H1 (cell line): Measurements from ENCODE around the gene AKR1C8. TPM values are rescaled to one million over a fixed set of nuclear protein-coding genes. Genes with fewer than 3 reads are reported as not detected.

Source experiments
- CTCF ChIA-PET: fragments of 300-600 bp; sonication (Branson Sonifier 250); formaldehyde crosslinking; loops from one replicate; lab custom pipeline; 2021; ENCODE audit not compliant: partially characterized antibody; lab: Charles Lee
- POLR2A ChIA-PET: fragments of 300-600 bp; sonication (Branson Sonifier 250); formaldehyde crosslinking; loops from one replicate; lab custom pipeline; 2021; ENCODE audit warnings: inconsistent platforms; ENCODE audit not compliant: partially characterized antibody; lab: Charles Lee
- DNase-seq, 2 experiments: peaks; one replicate each; pipeline versions ENCODE4 v3.0.0 to v3.0.0-alpha.2; 2010 to 2022; ENCODE audit warnings: low spot score in 2 of 2, low read depth in 1 of 2, mixed read lengths in 1 of 2
- FAIRE-seq: peaks from 2 replicates; lab custom pipeline; 2011; peaks lifted over from hg19 to GRCh38; lab: Jason Lieb, UNC
- H2AFZ ChIP-seq: 2 replicates; pipeline ENCODE4 v1.8.1; 2012; ENCODE audit warnings: low read length, inconsistent platforms
- H2AK5ac ChIP-seq: 2 replicates; pipeline ENCODE4 v1.6.1; 2013; ENCODE audit warnings: low read depth, low read length
- H2BK120ac ChIP-seq: replicated peaks from 2 replicates; pipeline ENCODE3; 2013; ENCODE audit warnings: low read depth, low read length, inconsistent platforms
- H2BK12ac ChIP-seq: 2 replicates; pipeline ENCODE4 v1.6.1; 2013; ENCODE audit warnings: low read depth, low read length
- H2BK15ac ChIP-seq: 2 replicates; pipeline ENCODE4 v1.6.1; 2013; ENCODE audit warnings: low read length
- H2BK20ac ChIP-seq: 2 replicates; pipeline ENCODE4 v1.6.1; 2013; ENCODE audit warnings: low read length
- H2BK5ac ChIP-seq: 2 replicates; pipeline ENCODE4 v1.6.1; 2013; ENCODE audit warnings: low read depth, low read length
- H3K14ac ChIP-seq: 2 replicates; pipeline ENCODE4 v1.6.1; 2013; ENCODE audit warnings: inconsistent platforms; ENCODE audit not compliant: insufficient read length
- H3K18ac ChIP-seq: 2 replicates; pipeline ENCODE4 v1.6.1; 2013; ENCODE audit warnings: low read length; ENCODE audit errors: extremely low read depth
- H3K23ac ChIP-seq: 2 replicates; pipeline ENCODE4 v1.6.1; 2013; ENCODE audit warnings: inconsistent platforms; ENCODE audit not compliant: insufficient read length
- H3K23me2 ChIP-seq: 2 replicates; pipeline ENCODE4 v1.6.1; 2013; ENCODE audit warnings: low read depth, low read length
- H3K27ac ChIP-seq: 2 replicates; pipeline ENCODE4 v1.6.1; 2011; ENCODE audit warnings: low read depth, low read length, inconsistent platforms
- H3K27me3 ChIP-seq, 4 experiments: replicated peaks in 1 of 4; 1 replicate in 1 of 4; 2 replicates in 3 of 4; pipeline versions ENCODE4 v1.6.1 to v1.8.1; 2011 to 2013; ENCODE audit warnings: low read length in 3 of 4, mild to moderate bottlenecking in 3 of 4, inconsistent platforms in 2 of 4, mixed read lengths in 2 of 4, moderate library complexity in 1 of 4; ENCODE audit not compliant: control insufficient read depth in 3 of 4, insufficient read depth in 3 of 4; ENCODE audit errors: extremely low read depth in 1 of 4
- H3K36me3 ChIP-seq, 4 experiments: 2 replicates each; pipeline versions ENCODE4 v1.6.1 to v1.8.1; 2011 to 2013; ENCODE audit warnings: mild to moderate bottlenecking in 4 of 4, low read length in 3 of 4, moderate library complexity in 2 of 4, control low read depth in 1 of 4, inconsistent platforms in 1 of 4; ENCODE audit not compliant: insufficient read depth in 4 of 4, control insufficient read depth in 2 of 4
- H3K4ac ChIP-seq: replicated peaks from 2 replicates; pipeline ENCODE3; 2013; ENCODE audit warnings: low read length, low read depth, mixed read lengths, inconsistent platforms; ENCODE audit not compliant: insufficient read length
- H3K4me1 ChIP-seq, 4 experiments: replicated peaks in 1 of 4; 1 replicate in 1 of 4; 2 replicates in 3 of 4; pipeline versions ENCODE4 v1.6.1 to v1.8.1; 2011 to 2013; ENCODE audit warnings: low read length in 3 of 4, inconsistent platforms in 2 of 4, mixed read lengths in 1 of 4; ENCODE audit not compliant: insufficient read depth in 4 of 4, control insufficient read depth in 3 of 4
- H3K4me2 ChIP-seq, 2 experiments: 2 replicates each; pipeline versions ENCODE4 v1.6.1 to v1.8.1; 2011 to 2013; ENCODE audit warnings: low read depth in 2 of 2, low read length in 2 of 2, control low read depth in 1 of 2, inconsistent platforms in 1 of 2, mild to moderate bottlenecking in 1 of 2; ENCODE audit not compliant: insufficient read depth in 1 of 2
- H3K4me3 ChIP-seq, 4 experiments: fragments of 200-600, 300-600 bp in 1 of 4; sonication (generic), shearing (Covaris generic), sonication (Bioruptor Twin) in 1 of 4; 2 replicates each; pipeline versions ENCODE4 v1.5.1 to v1.8.1; 2011 to 2016; ENCODE audit warnings: low read length in 4 of 4, low read depth in 3 of 4, control low read depth in 2 of 4, inconsistent platforms in 2 of 4, mild to moderate bottlenecking in 2 of 4, mixed read lengths in 1 of 4, moderate library complexity in 1 of 4; ENCODE audit not compliant: insufficient read depth in 2 of 4; ENCODE audit errors: extremely low read depth in 1 of 4
- H3K56ac ChIP-seq: replicated peaks from 2 replicates; pipeline ENCODE3; 2013; ENCODE audit warnings: low read depth, mild to moderate bottlenecking, mixed read lengths, low read length, inconsistent platforms; ENCODE audit not compliant: insufficient read length
- H3K79me1 ChIP-seq: 2 replicates; pipeline ENCODE4 v1.6.1; 2013; ENCODE audit warnings: low read depth, low read length, control low read depth
- H3K79me2 ChIP-seq, 2 experiments: 2 replicates each; pipeline versions ENCODE4 v1.6.1 to v1.8.1; 2012 to 2013; ENCODE audit warnings: low read length in 2 of 2, mild to moderate bottlenecking in 2 of 2, inconsistent platforms in 1 of 2; ENCODE audit not compliant: insufficient read depth in 2 of 2, control insufficient read depth in 1 of 2
- H3K9ac ChIP-seq, 4 experiments: replicated peaks in 1 of 4; 1 replicate in 1 of 4; 2 replicates in 3 of 4; pipeline versions ENCODE4 v1.6.1 to v1.8.1; 2011 to 2013; ENCODE audit warnings: low read depth in 3 of 4, low read length in 3 of 4, control low read depth in 2 of 4, mild to moderate bottlenecking in 2 of 4, moderate library complexity in 2 of 4, inconsistent platforms in 1 of 4; ENCODE audit errors: extremely low read depth in 1 of 4
- H3K9me3 ChIP-seq, 2 experiments: 2 replicates each; pipeline versions ENCODE4 v1.6.1 to v1.8.1; 2012 to 2013; ENCODE audit warnings: mild to moderate bottlenecking in 2 of 2, moderate library complexity in 2 of 2, control low read depth in 1 of 2, inconsistent platforms in 1 of 2, low read depth in 1 of 2, low read length in 1 of 2, mixed read lengths in 1 of 2; ENCODE audit not compliant: insufficient read depth in 2 of 2
- H4K20me1 ChIP-seq, 2 experiments: replicated peaks in 1 of 2; 2 replicates each; pipeline versions ENCODE3 to v1.8.1; 2011 to 2013; ENCODE audit warnings: inconsistent platforms in 2 of 2, low read length in 2 of 2, mild to moderate bottlenecking in 1 of 2; ENCODE audit not compliant: insufficient read depth in 2 of 2, control insufficient read depth in 1 of 2
- H4K5ac ChIP-seq: 2 replicates; pipeline ENCODE4 v1.6.1; 2013; ENCODE audit warnings: low read length, low read depth, mixed read lengths, inconsistent platforms; ENCODE audit not compliant: insufficient read length
- H4K8ac ChIP-seq: 2 replicates; pipeline ENCODE4 v1.8.0; 2013; ENCODE audit warnings: mild to moderate bottlenecking, moderate library complexity, low read length, inconsistent platforms; ENCODE audit not compliant: insufficient read depth; ENCODE audit errors: extremely low read depth
- H4K91ac ChIP-seq: replicated peaks from 2 replicates; pipeline ENCODE3; 2013; ENCODE audit warnings: low read length, mixed read lengths, inconsistent platforms; ENCODE audit not compliant: insufficient read length
- CTBP2 ChIP-seq: IDR thresholded peaks from 2 replicates; pipeline ENCODE4 v1.7.0; 2011; ENCODE audit warnings: borderline replicate concordance, mild to moderate bottlenecking, moderate library complexity, mixed read lengths, low read length; ENCODE audit not compliant: insufficient read depth, insufficient read length
- EZH2 ChIP-seq: fragments of 200-600 bp; sonication (generic); IDR thresholded peaks from 2 replicates; pipeline ENCODE4 v1.7.1; 2012; ENCODE audit warnings: low read depth, mild to moderate bottlenecking, moderate library complexity, low read length, inconsistent platforms; ENCODE audit not compliant: severe bottlenecking
- KDM5A ChIP-seq: fragments of 200-600 bp; IDR thresholded peaks from 2 replicates; pipeline ENCODE4 v1.7.1; 2012; ENCODE audit warnings: mild to moderate bottlenecking, low read length, inconsistent platforms, mixed read lengths
- PHF8 ChIP-seq: fragments of 200-600 bp; sonication (generic); conservative IDR thresholded peaks from 2 replicates; pipeline ENCODE4 v1.7.1; 2012; ENCODE audit warnings: low read depth, mild to moderate bottlenecking, inconsistent platforms, low read length, moderate library complexity
- POU5F1 ChIP-seq: IDR thresholded peaks from 2 replicates; pipeline ENCODE4 v1.6.1; 2011; ENCODE audit warnings: low read depth, mild to moderate bottlenecking, low read length, moderate library complexity
- RBBP5 ChIP-seq: IDR thresholded peaks from 2 replicates; pipeline ENCODE4 v1.7.1; 2012; ENCODE audit warnings: low read depth, mild to moderate bottlenecking, inconsistent platforms, low read length, moderate library complexity, borderline replicate concordance
- RFX5 ChIP-seq: IDR thresholded peaks from 2 replicates; pipeline ENCODE4 v1.6.1; 2011; ENCODE audit warnings: low read depth, low read length, improper control_type of control experiment, borderline replicate concordance
- RNF2 ChIP-seq: fragments of 200-900, 300-1000 bp; sonication (generic); IDR thresholded peaks from 2 replicates; pipeline ENCODE4 v1.7.1; 2016; ENCODE audit warnings: borderline replicate concordance, low read depth, mild to moderate bottlenecking, antibody characterized with exemption, low read length; ENCODE audit not compliant: poor library complexity, severe bottlenecking; ENCODE audit errors: missing control alignments
- RXRA ChIP-seq: IDR thresholded peaks from 2 replicates; pipeline ENCODE4 v1.6.1; 2011; ENCODE audit warnings: low read depth, mild to moderate bottlenecking, low read length, moderate library complexity; ENCODE audit not compliant: insufficient read depth
- SIRT6 ChIP-seq: IDR thresholded peaks from one replicate; pipeline ENCODE4 v1.7.1; 2012; ENCODE audit warnings: low read length, inconsistent platforms
- SRF ChIP-seq: IDR thresholded peaks from 2 replicates; pipeline ENCODE4 v1.6.1; 2011; ENCODE audit warnings: mild to moderate bottlenecking, low read depth, low read length, moderate library complexity
- TCF12 ChIP-seq: IDR thresholded peaks from 2 replicates; pipeline ENCODE4 v1.6.1; 2011; ENCODE audit warnings: low read depth, mild to moderate bottlenecking, low read length
- WGBS, 2 experiments: shearing (Covaris generic) in 1 of 2; methylation state at CpG; one replicate each; pipeline versions ENCODE4 v1.1.6 to v1.1.7; 2013 to 2015; ENCODE audit warnings: low lambda C conversion rate in 2 of 2, mixed read lengths in 2 of 2, inconsistent platforms in 1 of 2, low coverage in 1 of 2, missing lambda C conversion rate in 1 of 2; ENCODE audit not compliant: insufficient replicate concordance in 2 of 2, insufficient coverage in 1 of 2, insufficient read length in 1 of 2; ENCODE audit errors: extremely low coverage in 1 of 2, missing lambda C conversion rate in 1 of 2; 5-methylcytosine and 5-hydroxymethylcytosine counted together
- polyA plus RNA-seq, 7 experiments: library from polyadenylated mRNA; depleted of rRNA in 3 of 7; stranded (reverse) in 5 of 7; unstranded in 2 of 7; fragments of >200 nt in 5 of 7; fragments of 200-250 nt in 2 of 7; gene quantifications; 1 replicate in 5 of 7; 2 replicates in 1 of 7; 4 replicates in 1 of 7; pipeline versions ENCODE4 v1.2.1 to v1.2.3, GENCODE V29; 2011 to 2013; ENCODE audit warnings: missing spikeins in 2 of 7, mixed read lengths in 2 of 7
- total RNA-seq: library from RNA; stranded (reverse); fragmentation: NEBNext Ultra II Directional; extraction: Animal tissue kit (Norgen Biotek cat#: 25700); gene quantifications from 2 replicates; pipeline ENCODE4 v1.2.1, GENCODE V29; 2021

The AKR1C8 gene
- total and polyA plus RNA-seq, 2 of the 8 experiments (the other 6 are each of a cell fraction or from before 2014, with no cell fraction given): not detected

DNA sequence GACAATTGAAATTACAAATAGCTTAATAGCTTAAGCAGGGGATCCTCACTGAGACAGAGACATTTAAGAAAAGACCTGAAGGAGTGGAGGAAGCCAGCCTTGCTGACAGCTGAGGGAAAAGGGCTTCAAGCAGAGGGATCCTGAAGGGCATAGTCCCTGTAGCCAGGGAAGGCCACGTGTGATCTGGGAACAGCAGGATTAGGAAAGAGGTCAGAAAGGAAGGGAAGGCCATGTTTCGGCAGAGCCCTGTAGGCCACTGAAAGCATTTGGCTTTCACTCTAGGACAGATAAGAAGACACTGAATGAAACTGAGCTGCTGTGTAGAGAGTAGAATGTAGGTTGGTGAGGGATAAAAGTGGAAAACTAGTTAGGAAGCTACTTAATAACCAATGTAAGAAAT, 3.4 kb upstream of the AKR1C8 start:
- 63% methylated on average over 2 of the region's 2 CpGs; no CpG with 5 or more reads in 1 of the 2 experiments for WGBS, 2 experiments
- H2AFZ ChIP-seq: no peak overlapping the region

More for the DNA sequence above, 3.4 kb upstream of the AKR1C8 start:
- no peak overlapping the region for H3K4me2 ChIP-seq
- H4K20me1 ChIP-seq: no peaks in the 10 kb centered on the region
- H2BK20ac ChIP-seq: no peak overlapping the region
- H3K27ac ChIP-seq: no peak overlapping the region
- no peaks in the 10 kb centered on the region for H3K4me1 ChIP-seq
- no peak overlapping the region for H3K23ac ChIP-seq
- no peak overlapping the region for H4K91ac ChIP-seq
- H2BK15ac ChIP-seq: no peak overlapping the region
- H3K56ac ChIP-seq: no peak overlapping the region
- no peak overlapping the region for H3K14ac ChIP-seq
- no peaks in the 10 kb centered on the region for H3K79me1 ChIP-seq
- H2BK12ac ChIP-seq: no peak overlapping the region
- no peak overlapping the region for H3K9ac ChIP-seq
- no peak overlapping the region for H4K5ac ChIP-seq
- CTCF ChIA-PET: interaction anchor here (1.6 to 2.2 kb wide), 2 partner anchors 9 to 12 kb away, joined by 4 to 11 read pairs; no protein-coding TSS in a partner anchor
- H2AK5ac ChIP-seq: no peak overlapping the region
- FAIRE-seq: no peak
- no peak overlapping the region for H3K4ac ChIP-seq
- no peaks in the 10 kb centered on the region for H3K27me3 ChIP-seq
- no peak overlapping the region for H3K4me3 ChIP-seq
- no peak for TF ChIP-seq RXRA
- no peak for TF ChIP-seq RFX5
- TF ChIP-seq CTBP2: no peak
- TF ChIP-seq RBBP5: no peak
- TF ChIP-seq POU5F1: no peak
- no peak for TF ChIP-seq TCF12
- TF ChIP-seq RNF2: no peak
- no peak for TF ChIP-seq KDM5A
- TF ChIP-seq EZH2: no peak
- no peak for TF ChIP-seq SRF
- TF ChIP-seq PHF8: no peak
- no peak for TF ChIP-seq SIRT6
- TF ChIP-seq, all 59 proteins: peak for 0
- H3K79me2 ChIP-seq: no peaks in the 10 kb centered on the region
- H3K36me3 ChIP-seq: no peaks in the 10 kb centered on the region
- H2BK120ac ChIP-seq: no peak overlapping the region
- POLR2A ChIA-PET: no interaction called here
- H3K9me3 ChIP-seq: no peaks in the 10 kb centered on the region
- H4K8ac ChIP-seq: no peak overlapping the region
- H3K23me2 ChIP-seq: no peaks in the 10 kb centered on the region
- no peak overlapping the region for H3K18ac ChIP-seq
- H2BK5ac ChIP-seq: no peak overlapping the region
- no peak for DNase-seq
